ENCODE measurements around the gene MTARC2. TPM values are rescaled to one million over a fixed set of nuclear protein-coding genes. Genes with fewer than 3 reads are reported as not detected.

The MTARC2 gene
- total and polyA plus RNA-seq, 7 experiments from 2014 or later: 1.1 TPM; not detected in 6

GRCh38 chr1:220815409-220815808 lies 67.3 kb downstream of the MTARC2 start:
- POLR2A ChIA-PET: no interaction called here
- H3K27ac Mint-ChIP-seq: no peak overlapping the region

GRCh38 chr1:220817907-220818306 lies 69.8 kb downstream of the MTARC2 start:
- intact Hi-C loops (cut with micrococcal nuclease): no loop called here
- DNase-seq: no peak
- ChIA-PET POLR2A (no interaction called here), CTCF (no interaction called here)
- no peak for ATAC-seq
- no peaks in the 10 kb centered on the region for H3K9me3 ChIP-seq (ENCODE audit: control insufficient read depth in 2 of 3, low read length in 3 of 3)
- no peaks in the 10 kb centered on the region for H3K36me3 Mint-ChIP-seq
- no peaks in the 10 kb centered on the region for H3K9me3 Mint-ChIP-seq
- H3K27ac ChIP-seq (ENCODE audit: low read depth, low read length): no peak overlapping the region
- no peak overlapping the region for H3K4me3 ChIP-seq (ENCODE audit: low read length)
- H3K4me1 ChIP-seq (ENCODE audit: control insufficient read depth in 2 of 2, insufficient read depth in 2 of 2, low read length in 2 of 2): no peaks in the 10 kb centered on the region
- no peaks in the 10 kb centered on the region for H3K27me3 ChIP-seq (ENCODE audit: control insufficient read depth in 2 of 2, insufficient read depth in 2 of 2, low read length in 2 of 2)
- H3K27ac Mint-ChIP-seq: no peak overlapping the region
- H3K4me3 Mint-ChIP-seq: no peak overlapping the region
- H3K36me3 ChIP-seq (ENCODE audit: control insufficient read depth in 2 of 3, insufficient read depth in 3 of 3, low read length in 3 of 3): no peaks in the 10 kb centered on the region
- peaks cover 3 to 22% (median 14%) of the 10 kb centered on the region in 5 donors for H3K27me3 Mint-ChIP-seq
- peaks cover 0 to 4% (median 0%) of the 10 kb centered on the region in 7 donors for H3K4me1 Mint-ChIP-seq

More at GRCh38 chr1:220815409-220815808, 67.3 kb downstream of the MTARC2 start:
- ATAC-seq: no peak
- Mint-ChIP-seq H3K27me3 (peaks cover 5 to 32% (median 23%) of the 10 kb centered on the region in 5 donors), H3K4me1 (peaks cover 2 to 5% (median 3%) of the 10 kb centered on the region in 7 donors), H3K9me3 (no peaks in the 10 kb centered on the region), H3K4me3 (no peak overlapping the region), H3K36me3 (no peaks in the 10 kb centered on the region)
- intact Hi-C loops (cut with micrococcal nuclease): no loop called here
- Histone ChIP-seq H3K36me3 (ENCODE audit: control insufficient read depth in 2 of 3, insufficient read depth in 3 of 3, low read length in 3 of 3) (no peaks in the 10 kb centered on the region), H3K4me1 (ENCODE audit: control insufficient read depth in 2 of 2, insufficient read depth in 2 of 2, low read length in 2 of 2) (no peaks in the 10 kb centered on the region), H3K9me3 (ENCODE audit: control insufficient read depth in 2 of 3, low read length in 3 of 3) (no peaks in the 10 kb centered on the region), H3K27me3 (ENCODE audit: control insufficient read depth in 2 of 2, insufficient read depth in 2 of 2, low read length in 2 of 2) (no peaks in the 10 kb centered on the region), H3K4me3 (ENCODE audit: low read length) (no peak overlapping the region), H3K27ac (ENCODE audit: low read depth, low read length) (no peak overlapping the region)
- DNase-seq: no peak
- CTCF ChIA-PET: no interaction called here

GRCh38 chr1:220818421-220819173 lies 70.5 kb downstream of the MTARC2 start:
- H3K4me1 Mint-ChIP-seq: peaks cover 0 to 4% (median 0%) of the 10 kb centered on the region in 7 donors
- peaks cover 0 to 2% (median 0%) of the 10 kb centered on the region in 11 donors for H3K9me3 Mint-ChIP-seq
- ATAC-seq (no peak), DNase-seq (no peak)
- Histone ChIP-seq H3K27me3 (ENCODE audit: control insufficient read depth in 2 of 2, insufficient read depth in 2 of 2, low read length in 2 of 2) (no peaks in the 10 kb centered on the region), H3K4me3 (ENCODE audit: low read length) (no peak overlapping the region), H3K27ac (ENCODE audit: low read depth, low read length) (no peak overlapping the region), H3K4me1 (ENCODE audit: control insufficient read depth in 2 of 2, insufficient read depth in 2 of 2, low read length in 2 of 2) (no peaks in the 10 kb centered on the region), H3K9me3 (ENCODE audit: control insufficient read depth in 2 of 3, low read length in 3 of 3) (no peaks in the 10 kb centered on the region), H3K36me3 (ENCODE audit: control insufficient read depth in 2 of 3, insufficient read depth in 3 of 3, low read length in 3 of 3) (no peaks in the 10 kb centered on the region)
- no peak overlapping the region for H3K4me3 Mint-ChIP-seq
- intact Hi-C loops (cut with micrococcal nuclease): no loop called here
- peaks cover 3 to 19% (median 10%) of the 10 kb centered on the region in 5 donors for H3K27me3 Mint-ChIP-seq
- H3K36me3 Mint-ChIP-seq: no peaks in the 10 kb centered on the region
- no peak overlapping the region for H3K27ac Mint-ChIP-seq
- CTCF ChIA-PET: no interaction called here
- POLR2A ChIA-PET: no interaction called here

GRCh38 chr1:220819467-220820026 lies 71.4 kb downstream of the MTARC2 start:
- H3K27ac Mint-ChIP-seq: no peak overlapping the region
- no peak for ATAC-seq
- H3K27me3 Mint-ChIP-seq: peaks cover under 1 to 22% (median 6%) of the 10 kb centered on the region in 5 donors
- Histone ChIP-seq H3K9me3 (ENCODE audit: control insufficient read depth in 2 of 3, low read length in 3 of 3) (no peaks in the 10 kb centered on the region), H3K4me3 (ENCODE audit: low read length) (no peak overlapping the region), H3K4me1 (ENCODE audit: control insufficient read depth in 2 of 2, insufficient read depth in 2 of 2, low read length in 2 of 2) (no peaks in the 10 kb centered on the region), H3K36me3 (ENCODE audit: control insufficient read depth in 2 of 3, insufficient read depth in 3 of 3, low read length in 3 of 3) (no peaks in the 10 kb centered on the region), H3K27ac (ENCODE audit: low read depth, low read length) (no peak overlapping the region), H3K27me3 (ENCODE audit: control insufficient read depth in 2 of 2, insufficient read depth in 2 of 2, low read length in 2 of 2) (no peaks in the 10 kb centered on the region)
- H3K4me1 Mint-ChIP-seq: peaks cover 0 to 4% (median 0%) of the 10 kb centered on the region in 7 donors
- H3K4me3 Mint-ChIP-seq: no peak overlapping the region
- H3K36me3 Mint-ChIP-seq: no peaks in the 10 kb centered on the region
- DNase-seq: no peak
- ChIA-PET POLR2A (no interaction called here), CTCF (no interaction called here)
- intact Hi-C loops (cut with micrococcal nuclease): no loop called here
- H3K9me3 Mint-ChIP-seq: peaks cover 0 to 2% (median 0%) of the 10 kb centered on the region in 11 donors

GRCh38 chr1:220824031-220824989 lies 76.2 kb downstream of the MTARC2 start:
- POLR2A ChIA-PET: no interaction called here
- no peak for ATAC-seq
- DNase-seq: no peak
- Mint-ChIP-seq H3K36me3 (no peaks in the 10 kb centered on the region), H3K4me3 (no peak overlapping the region), H3K27me3 (peaks cover 0 to 38% (median 20%) of the 10 kb centered on the region in 5 donors), H3K9me3 (peaks cover 0 to 2% (median 0%) of the 10 kb centered on the region in 11 donors), H3K4me1 (peaks cover 0 to 4% (median 0%) of the 10 kb centered on the region in 7 donors), H3K27ac (no peak overlapping the region)
- no peaks in the 10 kb centered on the region for H3K9me3 ChIP-seq (ENCODE audit: control insufficient read depth in 2 of 3, low read length in 3 of 3)
- CTCF ChIA-PET: no interaction called here
- H3K27me3 ChIP-seq (ENCODE audit: control insufficient read depth in 2 of 2, insufficient read depth in 2 of 2, low read length in 2 of 2): no peaks in the 10 kb centered on the region
- H3K36me3 ChIP-seq (ENCODE audit: control insufficient read depth in 2 of 3, insufficient read depth in 3 of 3, low read length in 3 of 3): no peaks in the 10 kb centered on the region
- no peak overlapping the region for H3K27ac ChIP-seq (ENCODE audit: low read depth, low read length)
- intact Hi-C loops (cut with micrococcal nuclease): no loop called here
- no peak overlapping the region for H3K4me3 ChIP-seq (ENCODE audit: low read length)
- no peaks in the 10 kb centered on the region for H3K4me1 ChIP-seq (ENCODE audit: control insufficient read depth in 2 of 2, insufficient read depth in 2 of 2, low read length in 2 of 2)

- H3K27ac Mint-ChIP-seq: no peak overlapping the region
- DNase-seq (no peak), ATAC-seq (no peak)
- Histone ChIP-seq H3K27me3 (ENCODE audit: control insufficient read depth in 2 of 2, insufficient read depth in 2 of 2, low read length in 2 of 2) (no peaks in the 10 kb centered on the region), H3K4me1 (ENCODE audit: control insufficient read depth in 2 of 2, insufficient read depth in 2 of 2, low read length in 2 of 2) (no peaks in the 10 kb centered on the region), H3K4me3 (ENCODE audit: low read length) (no peak overlapping the region), H3K9me3 (ENCODE audit: control insufficient read depth in 2 of 3, low read length in 3 of 3) (no peaks in the 10 kb centered on the region), H3K36me3 (ENCODE audit: control insufficient read depth in 2 of 3, insufficient read depth in 3 of 3, low read length in 3 of 3) (no peaks in the 10 kb centered on the region), H3K27ac (ENCODE audit: low read depth, low read length) (no peak overlapping the region)
- no peaks in the 10 kb centered on the region for H3K4me1 Mint-ChIP-seq
- ChIA-PET CTCF (no interaction called here), POLR2A (no interaction called here)
- H3K9me3 Mint-ChIP-seq: peaks cover 0 to 2% (median 0%) of the 10 kb centered on the region in 11 donors
- H3K4me3 Mint-ChIP-seq: no peak overlapping the region
- H3K36me3 Mint-ChIP-seq: no peaks in the 10 kb centered on the region
- peaks cover 0 to 45% (median 25%) of the 10 kb centered on the region in 5 donors for H3K27me3 Mint-ChIP-seq
- intact Hi-C loops (cut with micrococcal nuclease): no loop called here
Observed at GRCh38 chr1:220825819-220826551, 77.9 kb downstream of the MTARC2 start.

All from naive thymus-derived CD4-positive, alpha-beta T cell (primary cell).